H1 (cell line): Measurements from ENCODE around the gene SERPINE3. TPM values are rescaled to one million over a fixed set of nuclear protein-coding genes. Genes with fewer than 3 reads are reported as not detected.

Experiments used
- CBX8 ChIP-seq: fragments of 300-800, 300-1000 bp; sonication (generic); IDR thresholded peaks from 2 replicates; pipeline ENCODE4 v1.7.1; 2016; ENCODE audit warnings: low read depth, low read length, borderline replicate concordance
- KDM1A ChIP-seq: fragments of 200-600, 300-600 bp; sonication (generic); IDR thresholded peaks from 2 replicates; pipeline ENCODE4 v1.7.1; 2016; ENCODE audit warnings: mild to moderate bottlenecking, low read length, borderline replicate concordance
- KDM5A ChIP-seq: fragments of 200-600 bp; IDR thresholded peaks from 2 replicates; pipeline ENCODE4 v1.7.1; 2012; ENCODE audit warnings: mild to moderate bottlenecking, low read length, inconsistent platforms, mixed read lengths
- RAD21 ChIP-seq, 2 experiments: IDR thresholded peaks in 1 of 2; conservative IDR thresholded peaks in 1 of 2; 2 replicates each; pipeline ENCODE4 v1.6.1; 2011; ENCODE audit warnings: low read depth in 2 of 2, low read length in 2 of 2, improper control_type of control experiment in 1 of 2, inconsistent platforms in 1 of 2, mild to moderate bottlenecking in 1 of 2, moderate library complexity in 1 of 2
- SP4 ChIP-seq: IDR thresholded peaks from 2 replicates; pipeline ENCODE4 v1.6.1; 2012; ENCODE audit warnings: low read length, inconsistent platforms
- TEAD4 ChIP-seq: IDR thresholded peaks from 2 replicates; pipeline ENCODE4 v1.6.1; 2012; ENCODE audit warnings: low read depth, low read length, inconsistent platforms, mixed read lengths
- YY1 ChIP-seq: IDR thresholded peaks from 2 replicates; pipeline ENCODE4 v1.6.1; 2011; ENCODE audit warnings: low read depth, mild to moderate bottlenecking, low read length
- ZNF274 ChIP-seq: IDR thresholded peaks from 2 replicates; pipeline ENCODE4 v1.7.0; 2012; ENCODE audit warnings: low read length, borderline replicate concordance; ENCODE audit errors: extremely low read depth
- polyA plus RNA-seq, 7 experiments: library from polyadenylated mRNA; depleted of rRNA in 3 of 7; stranded (reverse) in 5 of 7; unstranded in 2 of 7; fragments of >200 nt in 5 of 7; fragments of 200-250 nt in 2 of 7; gene quantifications; 1 replicate in 5 of 7; 2 replicates in 1 of 7; 4 replicates in 1 of 7; pipeline versions ENCODE4 v1.2.1 to v1.2.3, GENCODE V29; 2011 to 2013; ENCODE audit warnings: missing spikeins in 2 of 7, mixed read lengths in 2 of 7
- total RNA-seq: library from RNA; stranded (reverse); fragmentation: NEBNext Ultra II Directional; extraction: Animal tissue kit (Norgen Biotek cat#: 25700); gene quantifications from 2 replicates; pipeline ENCODE4 v1.2.1, GENCODE V29; 2021

SERPINE3 gene
- total and polyA plus RNA-seq, 2 of the 8 experiments (the other 6 are each of a cell fraction or from before 2014, with no cell fraction given) = 0.34 to 1.0 TPM

- no peak for TF ChIP-seq RAD21 (IDR thresholded peaks at IDR 0.05 in 1 of 2, conservative IDR thresholded peaks at IDR 0.05 in 1 of 2; ENCODE audit: low read depth in 2 of 2, low read length in 2 of 2)
- TF ChIP-seq YY1 = no peak
- no peak for TF ChIP-seq KDM5A
- TF ChIP-seq ZNF274 = no peak
- no peak for TF ChIP-seq KDM1A
- TF ChIP-seq SP4 = no peak
- no peak for TF ChIP-seq CBX8
- no peak for TF ChIP-seq TEAD4
Observed at GRCh38 chr13:51343475-51343874, 4.0 kb downstream of the SERPINE3 start (continued).
